ENCODE data around the gene AFG1L.

GRCh38 chr6:108247965-108248536 lies 46.8 kb upstream of the AFG1L start:
- TF ChIP-seq POLR2AphosphoS5 (IDR thresholded peaks at IDR 0.05; ENCODE audit: low read depth, low read length) (no peak), POU2F2 (IDR thresholded peaks at IDR 0.05; ENCODE audit: low read depth, low read length) (no peak), POLR2A (IDR thresholded peaks at IDR 0.05; ENCODE audit: low read depth, low read length) (no peak), TAF1 (IDR thresholded peaks at IDR 0.05; ENCODE audit: low read depth, low read length) (no peak)

Measured in GM12891 (cell line).